Measurements from ENCODE around the gene PIK3R6. TPM values are rescaled to one million over a fixed set of nuclear protein-coding genes. Genes with fewer than 3 reads are reported as not detected.

PIK3R6 gene
- polyA plus RNA-seq, 1 donor (not counting 4 experiments of a cell fraction or from before 2014, with no cell fraction given), result 0.03 TPM

GRCh38 chr17:8870406-8871040 is 3.0 kb upstream of the PIK3R6 start:
- no peaks in the 10 kb centered on the region for H4K20me1 ChIP-seq (ENCODE audit: control insufficient read depth, extremely low read depth, insufficient read depth, low read length)
- H3K4me1 ChIP-seq (ENCODE audit: control insufficient read depth, extremely low read depth, insufficient read depth, low read length), result no peaks in the 10 kb centered on the region
- H2AFZ ChIP-seq (ENCODE audit: control insufficient read depth, low read length), result no peak overlapping the region
- H3K27me3 ChIP-seq (ENCODE audit: control insufficient read depth, extremely low read depth, insufficient read depth, low read length), result no peaks in the 10 kb centered on the region
- H3K9ac ChIP-seq (ENCODE audit: control insufficient read depth, extremely low read depth, insufficient read depth, low read length), result no peak overlapping the region
- no peaks in the 10 kb centered on the region for H3K9me3 ChIP-seq (ENCODE audit: control insufficient read depth, low read depth, low read length)
- no peaks in the 10 kb centered on the region for H3K9me1 ChIP-seq (ENCODE audit: control insufficient read depth, extremely low read depth, insufficient read depth, low read length)
- H3K4me3 ChIP-seq (ENCODE audit: control insufficient read depth in 2 of 3, extremely low read depth in 1 of 3, insufficient read depth in 2 of 3, low read depth in 1 of 3, low read length in 3 of 3), result no peak overlapping the region
- DNase-seq (ENCODE audit: low read depth, low spot score) (no peak), FAIRE-seq (no peak)
- dilution Hi-C loops (cut with MboI; ENCODE audit: extremely low pct_ligation_motif_present, low sequenced_read_pairs), result no loop called here
- TF ChIP-seq EZH2 (IDR thresholded peaks at IDR 0.05; ENCODE audit: low read length), result no peak
- TF ChIP-seq, protein P1, sequence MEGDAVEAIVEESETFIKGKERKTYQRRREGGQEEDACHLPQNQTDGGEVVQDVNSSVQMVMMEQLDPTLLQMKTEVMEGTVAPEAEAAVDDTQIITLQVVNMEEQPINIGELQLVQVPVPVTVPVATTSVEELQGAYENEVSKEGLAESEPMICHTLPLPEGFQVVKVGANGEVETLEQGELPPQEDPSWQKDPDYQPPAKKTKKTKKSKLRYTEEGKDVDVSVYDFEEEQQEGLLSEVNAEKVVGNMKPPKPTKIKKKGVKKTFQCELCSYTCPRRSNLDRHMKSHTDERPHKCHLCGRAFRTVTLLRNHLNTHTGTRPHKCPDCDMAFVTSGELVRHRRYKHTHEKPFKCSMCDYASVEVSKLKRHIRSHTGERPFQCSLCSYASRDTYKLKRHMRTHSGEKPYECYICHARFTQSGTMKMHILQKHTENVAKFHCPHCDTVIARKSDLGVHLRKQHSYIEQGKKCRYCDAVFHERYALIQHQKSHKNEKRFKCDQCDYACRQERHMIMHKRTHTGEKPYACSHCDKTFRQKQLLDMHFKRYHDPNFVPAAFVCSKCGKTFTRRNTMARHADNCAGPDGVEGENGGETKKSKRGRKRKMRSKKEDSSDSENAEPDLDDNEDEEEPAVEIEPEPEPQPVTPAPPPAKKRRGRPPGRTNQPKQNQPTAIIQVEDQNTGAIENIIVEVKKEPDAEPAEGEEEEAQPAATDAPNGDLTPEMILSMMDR (optimal IDR thresholded peaks at IDR 0.05 in 1 of 3, IDR thresholded peaks at IDR 0.05 in 1 of 3, conservative IDR thresholded peaks at IDR 0.05 in 1 of 3; ENCODE audit: extremely low read depth in 1 of 3, insufficient read depth in 2 of 3, low read length in 3 of 3), result no peak
- H3K4me2 ChIP-seq (ENCODE audit: control insufficient read depth, extremely low read depth, insufficient read depth, low read depth, low read length), result no peak overlapping the region
- H3K36me3 ChIP-seq (ENCODE audit: control insufficient read depth in 2 of 2, extremely low read depth in 1 of 2, insufficient read depth in 2 of 2, low read length in 2 of 2), result no peaks in the 10 kb centered on the region
- no peak overlapping the region for H3K27ac ChIP-seq (ENCODE audit: control insufficient read depth, insufficient read depth, low read length)
- no peaks in the 10 kb centered on the region for H3K79me2 ChIP-seq (ENCODE audit: control insufficient read depth, insufficient read depth, low read length)

GRCh38 chr17:8869114-8869815 is 1.8 kb upstream of the PIK3R6 start:
- H4K20me1 ChIP-seq (ENCODE audit: control insufficient read depth, extremely low read depth, insufficient read depth, low read length), result no peaks in the 10 kb centered on the region
- no peaks in the 10 kb centered on the region for H3K9me1 ChIP-seq (ENCODE audit: control insufficient read depth, extremely low read depth, insufficient read depth, low read length)
- H3K4me3 ChIP-seq (ENCODE audit: control insufficient read depth in 2 of 3, extremely low read depth in 1 of 3, insufficient read depth in 2 of 3, low read depth in 1 of 3, low read length in 3 of 3), result no peak overlapping the region
- H2AFZ ChIP-seq (ENCODE audit: control insufficient read depth, low read length), result no peak overlapping the region
- H3K27ac ChIP-seq (ENCODE audit: control insufficient read depth, insufficient read depth, low read length), result no peak overlapping the region
- H3K36me3 ChIP-seq (ENCODE audit: control insufficient read depth in 2 of 2, extremely low read depth in 1 of 2, insufficient read depth in 2 of 2, low read length in 2 of 2), result no peaks in the 10 kb centered on the region
- dilution Hi-C loops (cut with MboI; ENCODE audit: extremely low pct_ligation_motif_present, low sequenced_read_pairs), result no loop called here
- H3K79me2 ChIP-seq (ENCODE audit: control insufficient read depth, insufficient read depth, low read length), result no peaks in the 10 kb centered on the region
- no peaks in the 10 kb centered on the region for H3K27me3 ChIP-seq (ENCODE audit: control insufficient read depth, extremely low read depth, insufficient read depth, low read length)
- no peaks in the 10 kb centered on the region for H3K4me1 ChIP-seq (ENCODE audit: control insufficient read depth, extremely low read depth, insufficient read depth, low read length)
- TF ChIP-seq, protein P1 (optimal IDR thresholded peaks at IDR 0.05 in 1 of 3, IDR thresholded peaks at IDR 0.05 in 1 of 3, conservative IDR thresholded peaks at IDR 0.05 in 1 of 3; ENCODE audit: extremely low read depth in 1 of 3, insufficient read depth in 2 of 3, low read length in 3 of 3), result no peak
- TF ChIP-seq EZH2 (IDR thresholded peaks at IDR 0.05; ENCODE audit: low read length), result no peak
- H3K9ac ChIP-seq (ENCODE audit: control insufficient read depth, extremely low read depth, insufficient read depth, low read length), result no peak overlapping the region
- DNase-seq (ENCODE audit: low read depth, low spot score), result no peak
- no peak for FAIRE-seq
- no peaks in the 10 kb centered on the region for H3K9me3 ChIP-seq (ENCODE audit: control insufficient read depth, low read depth, low read length)
- H3K4me2 ChIP-seq (ENCODE audit: control insufficient read depth, extremely low read depth, insufficient read depth, low read depth, low read length), result no peak overlapping the region
